Astrocyte (in vitro differentiated cells and primary cell): ENCODE measurements around the gene DSCAM. TPM values are rescaled to one million over a fixed set of nuclear protein-coding genes. Genes with fewer than 3 reads are reported as not detected.

Experiments
- DNase-seq: peaks from one replicate; pipeline ENCODE4 v3.0.0-alpha.2; 2010; ENCODE audit warnings: low read depth
- FAIRE-seq: peaks from 2 replicates; lab custom pipeline; 2011; peaks lifted over from hg19 to GRCh38; lab: Jason Lieb, UNC
- H2AFZ ChIP-seq: 2 replicates; pipeline ENCODE4 v1.6.0; 2012; ENCODE audit warnings: low read depth, low read length, inconsistent platforms
- H3K27ac ChIP-seq: 2 replicates; pipeline ENCODE4 v1.5.1; 2011; ENCODE audit warnings: low read depth, low read length, inconsistent platforms
- H3K27me3 ChIP-seq: 2 replicates; pipeline ENCODE4 v1.6.0; 2011; ENCODE audit warnings: low read length, inconsistent platforms; ENCODE audit not compliant: insufficient read depth
- H3K36me3 ChIP-seq: 2 replicates; pipeline ENCODE4 v1.5.1; 2011; ENCODE audit warnings: low read length, inconsistent platforms; ENCODE audit not compliant: insufficient read depth
- H3K4me1 ChIP-seq: 2 replicates; pipeline ENCODE4 v1.5.1; 2011; ENCODE audit warnings: low read length, inconsistent platforms; ENCODE audit not compliant: insufficient read depth
- H3K4me2 ChIP-seq: 2 replicates; pipeline ENCODE4 v1.6.0; 2012; ENCODE audit warnings: low read length, inconsistent platforms
- H3K4me3 ChIP-seq: 2 replicates; pipeline ENCODE4 v1.5.1; 2011; ENCODE audit warnings: low read depth, mild to moderate bottlenecking, low read length, inconsistent platforms; ENCODE audit not compliant: insufficient read depth
- H3K79me2 ChIP-seq: 2 replicates; pipeline ENCODE4 v1.6.0; 2012; ENCODE audit warnings: mild to moderate bottlenecking, low read length, inconsistent platforms; ENCODE audit not compliant: insufficient read depth
- H3K9ac ChIP-seq: 2 replicates; pipeline ENCODE4 v1.6.0; 2012; ENCODE audit warnings: mild to moderate bottlenecking, low read length, inconsistent platforms
- H3K9me3 ChIP-seq: 2 replicates; pipeline ENCODE4 v1.5.1; 2012; ENCODE audit warnings: low read depth, mild to moderate bottlenecking, low read length, inconsistent platforms; ENCODE audit not compliant: insufficient read depth
- H4K20me1 ChIP-seq: 2 replicates; pipeline ENCODE4 v1.6.0; 2012; ENCODE audit warnings: low read length, inconsistent platforms; ENCODE audit not compliant: insufficient read depth
- H3K27ac Mint-ChIP-seq: one replicate; pipeline ENCODE4 v1.8.0; 2021; ENCODE audit warnings: mild to moderate bottlenecking, mixed read lengths; ENCODE audit not compliant: unreplicated experiment
- H3K27me3 Mint-ChIP-seq: one replicate; pipeline ENCODE4 v1.8.0; 2021; ENCODE audit warnings: low read depth, mixed read lengths; ENCODE audit not compliant: unreplicated experiment
- H3K36me3 Mint-ChIP-seq: one replicate; pipeline ENCODE4 v1.8.0; 2021; ENCODE audit warnings: low read depth, mixed read lengths; ENCODE audit not compliant: unreplicated experiment
- H3K4me1 Mint-ChIP-seq: one replicate; pipeline ENCODE4 v1.8.0; 2021; ENCODE audit warnings: low read depth, mixed read lengths; ENCODE audit not compliant: unreplicated experiment
- H3K4me3 Mint-ChIP-seq: one replicate; pipeline ENCODE4 v1.8.0; 2021; ENCODE audit warnings: mild to moderate bottlenecking, moderate library complexity, mixed read lengths; ENCODE audit not compliant: unreplicated experiment
- H3K9me3 Mint-ChIP-seq: one replicate; pipeline ENCODE4 v1.8.0; 2021; ENCODE audit warnings: mild to moderate bottlenecking, mixed read lengths; ENCODE audit not compliant: unreplicated experiment
- EZH2 ChIP-seq: IDR thresholded peaks from 2 replicates; pipeline ENCODE4 v1.6.1; 2012; ENCODE audit warnings: mild to moderate bottlenecking, low read length, inconsistent platforms; ENCODE audit not compliant: insufficient read depth
- total RNA-seq: library from RNA; stranded (reverse); gene quantifications from 2 replicates; pipeline ENCODE4 v1.2.1, GENCODE V29; 2021
- TF ChIP-seq, protein P1 (sequence below): IDR thresholded peaks from 2 replicates; pipeline ENCODE4 v1.5.1; 2011; ENCODE audit warnings: low read depth, mild to moderate bottlenecking, inconsistent platforms, low read length, moderate library complexity; ENCODE audit not compliant: insufficient read depth

The DSCAM gene
- total RNA-seq, 1 donor from 2014 or later = 0.18 TPM

- TF ChIP-seq, protein P1, sequence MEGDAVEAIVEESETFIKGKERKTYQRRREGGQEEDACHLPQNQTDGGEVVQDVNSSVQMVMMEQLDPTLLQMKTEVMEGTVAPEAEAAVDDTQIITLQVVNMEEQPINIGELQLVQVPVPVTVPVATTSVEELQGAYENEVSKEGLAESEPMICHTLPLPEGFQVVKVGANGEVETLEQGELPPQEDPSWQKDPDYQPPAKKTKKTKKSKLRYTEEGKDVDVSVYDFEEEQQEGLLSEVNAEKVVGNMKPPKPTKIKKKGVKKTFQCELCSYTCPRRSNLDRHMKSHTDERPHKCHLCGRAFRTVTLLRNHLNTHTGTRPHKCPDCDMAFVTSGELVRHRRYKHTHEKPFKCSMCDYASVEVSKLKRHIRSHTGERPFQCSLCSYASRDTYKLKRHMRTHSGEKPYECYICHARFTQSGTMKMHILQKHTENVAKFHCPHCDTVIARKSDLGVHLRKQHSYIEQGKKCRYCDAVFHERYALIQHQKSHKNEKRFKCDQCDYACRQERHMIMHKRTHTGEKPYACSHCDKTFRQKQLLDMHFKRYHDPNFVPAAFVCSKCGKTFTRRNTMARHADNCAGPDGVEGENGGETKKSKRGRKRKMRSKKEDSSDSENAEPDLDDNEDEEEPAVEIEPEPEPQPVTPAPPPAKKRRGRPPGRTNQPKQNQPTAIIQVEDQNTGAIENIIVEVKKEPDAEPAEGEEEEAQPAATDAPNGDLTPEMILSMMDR = no peak
- no peak for TF ChIP-seq EZH2
- Histone ChIP-seq H3K4me1 (peaks cover 13% of the 10 kb centered on the region), H2AFZ (peak overlapping the region; percentile 27), H4K20me1 (no peaks in the 10 kb centered on the region), H3K4me3 (no peak overlapping the region), H3K9me3 (peaks cover 3% of the 10 kb centered on the region), H3K79me2 (no peaks in the 10 kb centered on the region), H3K27me3 (no peaks in the 10 kb centered on the region), H3K4me2 (peak overlapping the region; percentile 69), H3K9ac (peak overlapping the region; percentile 48), H3K36me3 (no peaks in the 10 kb centered on the region), H3K27ac (peak overlapping the region; percentile 60)
- Mint-ChIP-seq H3K4me1 (no peaks in the 10 kb centered on the region), H3K4me3 (no peak overlapping the region), H3K27me3 (no peaks in the 10 kb centered on the region), H3K36me3 (no peaks in the 10 kb centered on the region), H3K27ac (no peak overlapping the region), H3K9me3 (no peaks in the 10 kb centered on the region)
- no peak for FAIRE-seq
- DNase-seq = peak; percentile 51
Measured at GRCh38 chr21:40164905-40165772, 681.8 kb downstream of the DSCAM start.

- Histone ChIP-seq H3K9ac (no peak overlapping the region), H4K20me1 (no peaks in the 10 kb centered on the region), H3K27ac (no peak overlapping the region), H3K27me3 (no peaks in the 10 kb centered on the region), H3K4me2 (no peak overlapping the region), H3K9me3 (peaks cover 3% of the 10 kb centered on the region), H3K79me2 (no peaks in the 10 kb centered on the region), H2AFZ (no peak overlapping the region), H3K4me1 (peaks cover 13% of the 10 kb centered on the region), H3K4me3 (no peak overlapping the region), H3K36me3 (no peaks in the 10 kb centered on the region)
- FAIRE-seq (no peak), DNase-seq (no peak)
- Mint-ChIP-seq H3K4me1 (no peaks in the 10 kb centered on the region), H3K4me3 (no peak overlapping the region), H3K27ac (no peak overlapping the region), H3K9me3 (no peaks in the 10 kb centered on the region), H3K36me3 (no peaks in the 10 kb centered on the region), H3K27me3 (no peaks in the 10 kb centered on the region)
- TF ChIP-seq EZH2 = no peak
- TF ChIP-seq, protein P1 = no peak
Measured at GRCh38 chr21:40162075-40162474, 684.9 kb downstream of the DSCAM start.

DNA sequence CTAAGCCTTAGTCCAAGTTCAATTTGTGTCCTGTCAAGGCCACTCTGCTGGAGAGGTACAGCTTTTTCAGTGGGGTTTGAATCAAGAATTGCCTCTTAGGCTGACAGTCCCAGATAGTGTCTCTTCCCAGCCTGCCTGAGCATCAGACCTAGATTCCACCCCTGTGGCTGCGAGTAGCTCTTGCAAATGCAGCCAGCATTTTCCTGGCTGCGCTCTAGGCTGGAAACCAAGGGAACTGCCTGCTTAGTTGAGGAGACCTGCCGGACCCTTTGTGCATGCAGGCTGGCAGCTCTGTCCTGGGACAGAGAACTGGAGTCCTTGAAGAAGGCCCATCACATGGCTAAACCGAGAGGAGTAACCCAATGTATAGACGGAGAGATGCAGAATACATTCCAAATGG lies 686.0 kb downstream of the DSCAM start:
- Mint-ChIP-seq H3K9me3 (no peaks in the 10 kb centered on the region), H3K27me3 (no peaks in the 10 kb centered on the region), H3K36me3 (no peaks in the 10 kb centered on the region), H3K4me1 (no peaks in the 10 kb centered on the region), H3K27ac (no peak overlapping the region), H3K4me3 (no peak overlapping the region)
- Histone ChIP-seq H4K20me1 (no peaks in the 10 kb centered on the region), H3K9ac (no peak overlapping the region), H3K79me2 (no peaks in the 10 kb centered on the region), H3K4me3 (no peak overlapping the region), H2AFZ (no peak overlapping the region), H3K27me3 (no peaks in the 10 kb centered on the region), H3K4me1 (peaks cover 8% of the 10 kb centered on the region), H3K27ac (no peak overlapping the region), H3K36me3 (no peaks in the 10 kb centered on the region), H3K9me3 (peaks cover 3% of the 10 kb centered on the region), H3K4me2 (no peak overlapping the region)
- no peak for DNase-seq
- TF ChIP-seq, protein P1 = no peak
- TF ChIP-seq EZH2 = no peak
- FAIRE-seq = no peak
